IgD-negative memory B cell (primary cell): Measurements from ENCODE around the gene DEFB108B. TPM values are rescaled to one million over a fixed set of nuclear protein-coding genes. Genes with fewer than 3 reads are reported as not detected.
A peak's percentile ranks its signal among the peaks of the same experiment; 100 is the strongest.
"Not testable (repeated sequence)": the region's sequence is repeated elsewhere in the genome, so short reads cannot be mapped to it uniquely, and the experiment has no call there.

Source experiments
- H3K27ac Mint-ChIP-seq, 3 donors: one replicate each; pipeline ENCODE4 v1.8.0; 2020 to 2022; ENCODE audit warnings: mild to moderate bottlenecking in 3 of 3, mixed read lengths in 3 of 3, moderate library complexity in 1 of 3
- H3K27me3 Mint-ChIP-seq: one replicate; pipeline ENCODE4 v1.8.0; 2021; ENCODE audit warnings: mixed read lengths
- H3K36me3 Mint-ChIP-seq: one replicate; pipeline ENCODE4 v1.8.0; 2020; ENCODE audit warnings: mild to moderate bottlenecking, mixed read lengths
- H3K4me1 Mint-ChIP-seq, 3 donors: one replicate each; pipeline ENCODE4 v1.8.0; 2020 to 2022; ENCODE audit warnings: mixed read lengths in 3 of 3, mild to moderate bottlenecking in 1 of 3
- H3K4me3 Mint-ChIP-seq, 4 donors: one replicate each; pipeline ENCODE4 v1.8.0; 2020 to 2022; ENCODE audit warnings: mild to moderate bottlenecking in 4 of 4, mixed read lengths in 4 of 4, moderate library complexity in 3 of 4
- H3K9me3 Mint-ChIP-seq, 3 donors: one replicate each; pipeline ENCODE4 v1.8.0; 2020 to 2021; ENCODE audit warnings: mixed read lengths in 3 of 3, mild to moderate bottlenecking in 1 of 3
- polyA plus RNA-seq: library from polyadenylated mRNA; unstranded; fragments of 300-500 nt; fragmentation: Illumina TruSeq; gene quantifications from one replicate; pipeline ENCODE4 v1.2.3, GENCODE V29; 2021

DEFB108B gene
- polyA plus RNA-seq, 1 donor from 2014 or later = not detected

GRCh38 chr11:71801026-71801425 lies 32.0 kb upstream of the DEFB108B start:
- not testable (repeated sequence) for H3K27me3 Mint-ChIP-seq, H3K4me1 Mint-ChIP-seq, H3K36me3 Mint-ChIP-seq, H3K4me3 Mint-ChIP-seq, H3K9me3 Mint-ChIP-seq, H3K27ac Mint-ChIP-seq

GRCh38 chr11:71802874-71803273 lies 30.1 kb upstream of the DEFB108B start:
- not testable (repeated sequence) for H3K4me3 Mint-ChIP-seq, H3K36me3 Mint-ChIP-seq, H3K27ac Mint-ChIP-seq, H3K9me3 Mint-ChIP-seq, H3K27me3 Mint-ChIP-seq, H3K4me1 Mint-ChIP-seq

GRCh38 chr11:71804158-71804947 lies 28.6 kb upstream of the DEFB108B start:
- H3K27ac Mint-ChIP-seq, H3K36me3 Mint-ChIP-seq, H3K4me1 Mint-ChIP-seq, H3K4me3 Mint-ChIP-seq, H3K27me3 Mint-ChIP-seq, H3K9me3 Mint-ChIP-seq: not testable (repeated sequence)

- H3K36me3 Mint-ChIP-seq, H3K27me3 Mint-ChIP-seq, H3K4me1 Mint-ChIP-seq, H3K9me3 Mint-ChIP-seq: not testable (repeated sequence)
- Mint-ChIP-seq H3K27ac (peak overlapping the region in 1 of 3 donors; percentile 35), H3K4me3 (peak overlapping the region; percentile 52 to 88 (median 77))
Observed at GRCh38 chr11:71812529-71812928, 20.5 kb upstream of the DEFB108B start.

GRCh38 chr11:71813481-71814355 lies 19.3 kb upstream of the DEFB108B start:
- H3K36me3 Mint-ChIP-seq, H3K9me3 Mint-ChIP-seq, H3K27me3 Mint-ChIP-seq, H3K4me1 Mint-ChIP-seq: not testable (repeated sequence)
- Mint-ChIP-seq H3K4me3 (peak overlapping the region; percentile 77 to 95 (median 88)), H3K27ac (peak overlapping the region in 1 of 3 donors; percentile 86)

GRCh38 chr11:71821539-71821938 lies 11.5 kb upstream of the DEFB108B start:
- not testable (repeated sequence) for H3K4me3 Mint-ChIP-seq, H3K9me3 Mint-ChIP-seq, H3K4me1 Mint-ChIP-seq, H3K27me3 Mint-ChIP-seq, H3K27ac Mint-ChIP-seq, H3K36me3 Mint-ChIP-seq

- H3K4me3 Mint-ChIP-seq, H3K27ac Mint-ChIP-seq, H3K27me3 Mint-ChIP-seq, H3K4me1 Mint-ChIP-seq, H3K9me3 Mint-ChIP-seq, H3K36me3 Mint-ChIP-seq: not testable (repeated sequence)
Observed at GRCh38 chr11:71829247-71829646, 3.8 kb upstream of the DEFB108B start.

GRCh38 chr11:71829686-71830085 lies 3.3 kb upstream of the DEFB108B start:
- H3K27ac Mint-ChIP-seq, H3K4me1 Mint-ChIP-seq, H3K4me3 Mint-ChIP-seq: not testable (repeated sequence)

GRCh38 chr11:71842720-71843119 lies 9.7 kb downstream of the DEFB108B start:
- not testable (repeated sequence) for H3K4me3 Mint-ChIP-seq, H3K9me3 Mint-ChIP-seq, H3K27me3 Mint-ChIP-seq, H3K4me1 Mint-ChIP-seq, H3K36me3 Mint-ChIP-seq, H3K27ac Mint-ChIP-seq

More at GRCh38 chr11:71829686-71830085, 3.3 kb upstream of the DEFB108B start:
- not testable (repeated sequence) for H3K36me3 Mint-ChIP-seq, H3K27me3 Mint-ChIP-seq, H3K9me3 Mint-ChIP-seq

- H3K27me3 Mint-ChIP-seq, H3K4me1 Mint-ChIP-seq, H3K9me3 Mint-ChIP-seq, H3K4me3 Mint-ChIP-seq, H3K27ac Mint-ChIP-seq, H3K36me3 Mint-ChIP-seq: not testable (repeated sequence)
Observed at GRCh38 chr11:71843355-71843754, 10.4 kb downstream of the DEFB108B start.

- Mint-ChIP-seq H3K27me3 (peaks cover 2% of the 10 kb centered on the region), H3K36me3 (peaks cover 3% of the 10 kb centered on the region), H3K27ac (no peak overlapping the region), H3K9me3 (peaks cover 0 to 2% (median 0%) of the 10 kb centered on the region in 3 donors), H3K4me1 (no peaks in the 10 kb centered on the region), H3K4me3 (no peak overlapping the region)
Observed at GRCh38 chr11:71843858-71844257, 10.9 kb downstream of the DEFB108B start.

GRCh38 chr11:71853895-71854294 lies 20.9 kb downstream of the DEFB108B start:
- H3K4me1 Mint-ChIP-seq, H3K36me3 Mint-ChIP-seq, H3K27me3 Mint-ChIP-seq, H3K4me3 Mint-ChIP-seq, H3K27ac Mint-ChIP-seq, H3K9me3 Mint-ChIP-seq: not testable (repeated sequence)

GRCh38 chr11:71855880-71856279 lies 22.9 kb downstream of the DEFB108B start:
- H3K4me3 Mint-ChIP-seq, H3K27me3 Mint-ChIP-seq, H3K9me3 Mint-ChIP-seq, H3K36me3 Mint-ChIP-seq, H3K4me1 Mint-ChIP-seq: not testable (repeated sequence)
- H3K27ac Mint-ChIP-seq = peak overlapping the region in 1 of 3 donors; percentile 77

GRCh38 chr11:71860835-71861234 lies 27.8 kb downstream of the DEFB108B start:
- not testable (repeated sequence) for H3K27ac Mint-ChIP-seq, H3K27me3 Mint-ChIP-seq

GRCh38 chr11:71863978-71864627 lies 31.1 kb downstream of the DEFB108B start:
- H3K9me3 Mint-ChIP-seq, H3K36me3 Mint-ChIP-seq, H3K4me3 Mint-ChIP-seq, H3K27me3 Mint-ChIP-seq, H3K4me1 Mint-ChIP-seq: not testable (repeated sequence)
- peak overlapping the region in 1 of 3 donors; percentile 79 for H3K27ac Mint-ChIP-seq

More at GRCh38 chr11:71860835-71861234, 27.8 kb downstream of the DEFB108B start:
- not testable (repeated sequence) for H3K9me3 Mint-ChIP-seq, H3K4me1 Mint-ChIP-seq, H3K36me3 Mint-ChIP-seq, H3K4me3 Mint-ChIP-seq
